Measurements from ENCODE around the gene UXS1.

UXS1 gene

DNA sequence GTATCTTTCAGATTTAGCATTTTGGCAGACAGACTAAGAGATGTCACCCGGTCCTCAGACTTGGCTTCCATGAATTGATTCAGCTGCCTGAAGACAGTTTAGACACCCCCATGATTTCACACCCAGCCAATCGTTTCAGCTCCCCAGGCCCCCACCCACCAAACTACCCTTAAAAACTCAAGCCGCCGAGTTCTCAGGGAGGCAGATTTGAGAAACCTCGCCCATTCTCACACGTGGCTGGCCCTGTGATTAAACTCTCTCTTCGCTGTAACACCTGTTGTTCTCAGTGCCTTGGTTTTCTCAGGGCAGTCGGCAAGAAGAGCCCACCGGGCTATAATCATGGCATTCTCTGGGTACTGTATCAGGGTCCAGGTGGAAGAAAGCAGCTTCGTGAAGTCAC, 35.2 kb downstream of the UXS1 start:
- no peaks in the 10 kb centered on the region for H3K9me3 ChIP-seq (replicated peaks; ENCODE audit: low read length)
- H3K4me3 ChIP-seq (ENCODE audit: low read length) = no peak overlapping the region
- H3K9ac ChIP-seq (ENCODE audit: low read depth, low read length) = no peak overlapping the region
- peaks cover 17% of the 10 kb centered on the region for H3K36me3 ChIP-seq (ENCODE audit: insufficient read depth, low read length)
- H3K4me1 ChIP-seq (ENCODE audit: control insufficient read depth, insufficient read depth, low read length) = no peaks in the 10 kb centered on the region
- H3K4me2 ChIP-seq (ENCODE audit: low read length) = no peak overlapping the region
- H3K27me3 ChIP-seq (ENCODE audit: control insufficient read depth, insufficient read depth, low read length) = no peaks in the 10 kb centered on the region

GRCh38 chr2:106158131-106158530, 36.0 kb downstream of the UXS1 start:
- Histone ChIP-seq H3K4me2 (ENCODE audit: low read length) (no peak overlapping the region), H3K9me3 (replicated peaks; ENCODE audit: low read length) (no peaks in the 10 kb centered on the region), H3K36me3 (ENCODE audit: insufficient read depth, low read length) (peaks cover 17% of the 10 kb centered on the region), H3K9ac (ENCODE audit: low read depth, low read length) (no peak overlapping the region), H3K4me1 (ENCODE audit: control insufficient read depth, insufficient read depth, low read length) (no peaks in the 10 kb centered on the region), H3K27me3 (ENCODE audit: control insufficient read depth, insufficient read depth, low read length) (no peaks in the 10 kb centered on the region), H3K4me3 (ENCODE audit: low read length) (no peak overlapping the region)

- Histone ChIP-seq H3K9ac (ENCODE audit: low read depth, low read length) (no peak overlapping the region), H3K4me3 (ENCODE audit: low read length) (no peak overlapping the region), H3K9me3 (replicated peaks; ENCODE audit: low read length) (no peaks in the 10 kb centered on the region), H3K27me3 (ENCODE audit: control insufficient read depth, insufficient read depth, low read length) (no peaks in the 10 kb centered on the region), H3K4me1 (ENCODE audit: control insufficient read depth, insufficient read depth, low read length) (no peaks in the 10 kb centered on the region), H3K4me2 (ENCODE audit: low read length) (no peak overlapping the region), H3K36me3 (ENCODE audit: insufficient read depth, low read length) (peaks cover 17% of the 10 kb centered on the region)
These were observed 36.7 kb downstream of the UXS1 start for GRCh38 chr2:106157416-106157815.

GRCh38 chr2:106156305-106157296, 37.5 kb downstream of the UXS1 start:
- Histone ChIP-seq H3K36me3 (ENCODE audit: insufficient read depth, low read length) (peaks cover 17% of the 10 kb centered on the region), H3K4me1 (ENCODE audit: control insufficient read depth, insufficient read depth, low read length) (no peaks in the 10 kb centered on the region), H3K4me3 (ENCODE audit: low read length) (no peak overlapping the region), H3K27me3 (ENCODE audit: control insufficient read depth, insufficient read depth, low read length) (no peaks in the 10 kb centered on the region), H3K4me2 (ENCODE audit: low read length) (no peak overlapping the region), H3K9ac (ENCODE audit: low read depth, low read length) (no peak overlapping the region), H3K9me3 (replicated peaks; ENCODE audit: low read length) (no peaks in the 10 kb centered on the region)

GRCh38 chr2:106153781-106154180, 40.3 kb downstream of the UXS1 start:
- H3K4me3 ChIP-seq (ENCODE audit: low read length) = no peak overlapping the region
- H3K9ac ChIP-seq (ENCODE audit: low read depth, low read length) = no peak overlapping the region

GRCh38 chr2:106147665-106148064, 46.4 kb downstream of the UXS1 start:
- H3K27me3 ChIP-seq (ENCODE audit: control insufficient read depth, insufficient read depth, low read length) = no peaks in the 10 kb centered on the region
- H3K9ac ChIP-seq (ENCODE audit: low read depth, low read length) = peak overlapping the region; percentile 22
- peaks cover 11% of the 10 kb centered on the region for H3K36me3 ChIP-seq (ENCODE audit: insufficient read depth, low read length)
- H3K4me1 ChIP-seq (ENCODE audit: control insufficient read depth, insufficient read depth, low read length) = peaks cover 17% of the 10 kb centered on the region
- no peaks in the 10 kb centered on the region for H3K9me3 ChIP-seq (replicated peaks; ENCODE audit: low read length)
- peak overlapping the region; percentile 57 for H3K4me2 ChIP-seq (ENCODE audit: low read length)
- no peak overlapping the region for H3K4me3 ChIP-seq (ENCODE audit: low read length)

More at GRCh38 chr2:106153781-106154180, 40.3 kb downstream of the UXS1 start:
- Histone ChIP-seq H3K4me1 (ENCODE audit: control insufficient read depth, insufficient read depth, low read length) (no peaks in the 10 kb centered on the region), H3K4me2 (ENCODE audit: low read length) (no peak overlapping the region), H3K9me3 (replicated peaks; ENCODE audit: low read length) (no peaks in the 10 kb centered on the region), H3K27me3 (ENCODE audit: control insufficient read depth, insufficient read depth, low read length) (no peaks in the 10 kb centered on the region), H3K36me3 (ENCODE audit: insufficient read depth, low read length) (peaks cover 9% of the 10 kb centered on the region)

GRCh38 chr2:106147159-106147558, 46.9 kb downstream of the UXS1 start:
- Histone ChIP-seq H3K4me2 (ENCODE audit: low read length) (peak overlapping the region; percentile 57), H3K36me3 (ENCODE audit: insufficient read depth, low read length) (peaks cover 11% of the 10 kb centered on the region), H3K9ac (ENCODE audit: low read depth, low read length) (peak overlapping the region; percentile 22), H3K9me3 (replicated peaks; ENCODE audit: low read length) (no peaks in the 10 kb centered on the region), H3K27me3 (ENCODE audit: control insufficient read depth, insufficient read depth, low read length) (no peaks in the 10 kb centered on the region), H3K4me3 (ENCODE audit: low read length) (peak overlapping the region; percentile 17), H3K4me1 (ENCODE audit: control insufficient read depth, insufficient read depth, low read length) (peaks cover 17% of the 10 kb centered on the region)

DNA sequence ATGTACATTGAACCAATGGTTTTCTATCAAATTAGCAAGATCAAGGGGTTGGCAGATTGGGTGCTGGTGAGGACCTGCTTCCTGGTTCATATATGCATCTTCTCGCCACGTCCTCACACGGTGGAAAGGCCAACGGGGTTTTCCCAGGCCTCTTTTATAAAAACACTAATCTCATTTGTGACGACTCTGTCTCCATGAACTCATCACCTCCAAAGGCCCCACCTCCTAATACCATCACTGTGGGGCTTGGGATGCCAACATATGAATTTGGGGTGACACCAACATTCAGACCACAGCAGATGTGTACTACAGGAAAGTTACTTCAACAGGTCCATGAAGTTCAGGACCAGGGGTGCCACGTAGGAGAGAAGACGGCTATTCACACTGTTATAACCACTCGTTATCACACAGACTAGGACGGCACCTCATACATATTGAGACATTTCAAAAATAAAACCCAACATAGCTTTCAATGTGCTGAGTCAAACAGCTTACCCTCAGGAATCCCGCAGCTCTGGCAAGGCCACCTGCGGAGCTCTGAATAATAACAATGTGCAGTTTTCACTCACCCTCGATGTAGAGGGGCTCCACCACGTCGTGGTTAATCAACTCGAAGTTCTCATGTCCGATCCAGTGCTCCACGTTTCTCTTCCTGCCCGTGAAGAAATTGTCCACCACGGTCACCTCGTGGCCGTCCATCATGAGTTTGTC, 49.3 kb downstream of the UXS1 start:
- H3K36me3 ChIP-seq (ENCODE audit: insufficient read depth, low read length) = peaks cover 11% of the 10 kb centered on the region
- no peaks in the 10 kb centered on the region for H3K9me3 ChIP-seq (replicated peaks; ENCODE audit: low read length)

GRCh38 chr2:106143495-106144215, 50.4 kb downstream of the UXS1 start:
- no peaks in the 10 kb centered on the region for H3K9me3 ChIP-seq (replicated peaks; ENCODE audit: low read length)
- H3K4me2 ChIP-seq (ENCODE audit: low read length) = no peak overlapping the region
- no peak overlapping the region for H3K4me3 ChIP-seq (ENCODE audit: low read length)
- H3K27me3 ChIP-seq (ENCODE audit: control insufficient read depth, insufficient read depth, low read length) = no peaks in the 10 kb centered on the region
- peaks cover 17% of the 10 kb centered on the region for H3K4me1 ChIP-seq (ENCODE audit: control insufficient read depth, insufficient read depth, low read length)
- H3K9ac ChIP-seq (ENCODE audit: low read depth, low read length) = no peak overlapping the region
- H3K36me3 ChIP-seq (ENCODE audit: insufficient read depth, low read length) = peaks cover 4% of the 10 kb centered on the region

More for the DNA sequence above, 49.3 kb downstream of the UXS1 start:
- H3K4me3 ChIP-seq (ENCODE audit: low read length) = no peak overlapping the region
- H3K4me2 ChIP-seq (ENCODE audit: low read length) = no peak overlapping the region
- no peak overlapping the region for H3K9ac ChIP-seq (ENCODE audit: low read depth, low read length)
- peaks cover 17% of the 10 kb centered on the region for H3K4me1 ChIP-seq (ENCODE audit: control insufficient read depth, insufficient read depth, low read length)
- no peaks in the 10 kb centered on the region for H3K27me3 ChIP-seq (ENCODE audit: control insufficient read depth, insufficient read depth, low read length)

DNA sequence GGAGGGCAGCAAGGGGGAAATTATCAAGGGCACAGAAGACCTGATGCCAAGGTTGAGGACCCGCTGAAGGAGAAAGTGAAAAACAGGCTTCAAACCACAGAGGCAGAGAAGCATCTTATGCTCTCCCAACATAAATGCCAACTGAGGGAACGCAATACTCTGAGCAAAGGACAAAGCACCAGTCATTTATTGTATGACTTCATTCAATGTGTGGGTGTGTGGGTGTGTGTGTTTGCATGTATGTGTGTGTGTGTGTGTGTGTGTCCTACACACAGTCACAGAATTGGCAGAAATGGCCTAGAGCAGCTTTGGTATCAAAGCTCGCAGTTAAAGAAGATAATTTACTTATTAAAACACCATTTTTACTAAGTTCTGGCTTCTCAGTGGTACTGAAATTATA, 51.4 kb downstream of the UXS1 start:
- Histone ChIP-seq H3K4me2 (ENCODE audit: low read length) (no peak overlapping the region), H3K36me3 (ENCODE audit: insufficient read depth, low read length) (peaks cover 4% of the 10 kb centered on the region), H3K9me3 (replicated peaks; ENCODE audit: low read length) (no peaks in the 10 kb centered on the region), H3K9ac (ENCODE audit: low read depth, low read length) (no peak overlapping the region), H3K4me1 (ENCODE audit: control insufficient read depth, insufficient read depth, low read length) (peaks cover 11% of the 10 kb centered on the region), H3K27me3 (ENCODE audit: control insufficient read depth, insufficient read depth, low read length) (no peaks in the 10 kb centered on the region), H3K4me3 (ENCODE audit: low read length) (no peak overlapping the region)

GRCh38 chr2:106140913-106141312, 53.2 kb downstream of the UXS1 start:
- H3K4me2 ChIP-seq (ENCODE audit: low read length) = no peak overlapping the region
- H3K4me3 ChIP-seq (ENCODE audit: low read length) = no peak overlapping the region
- H3K27me3 ChIP-seq (ENCODE audit: control insufficient read depth, insufficient read depth, low read length) = no peaks in the 10 kb centered on the region
- no peak overlapping the region for H3K9ac ChIP-seq (ENCODE audit: low read depth, low read length)
- H3K9me3 ChIP-seq (replicated peaks; ENCODE audit: low read length) = no peaks in the 10 kb centered on the region
- no peaks in the 10 kb centered on the region for H3K4me1 ChIP-seq (ENCODE audit: control insufficient read depth, insufficient read depth, low read length)
- peaks cover 4% of the 10 kb centered on the region for H3K36me3 ChIP-seq (ENCODE audit: insufficient read depth, low read length)
